HG02642 (cell line): ENCODE measurements around the gene PHF12.

ENCODE experiments used
- ATAC-seq: cut with Tn5 transposase; IDR thresholded peaks from one replicate; pipeline ENCODE4 v1.9.1; 2021; ENCODE audit warnings: mild to moderate bottlenecking; ENCODE audit not compliant: unreplicated experiment, poor library complexity

Gene PHF12

DNA sequence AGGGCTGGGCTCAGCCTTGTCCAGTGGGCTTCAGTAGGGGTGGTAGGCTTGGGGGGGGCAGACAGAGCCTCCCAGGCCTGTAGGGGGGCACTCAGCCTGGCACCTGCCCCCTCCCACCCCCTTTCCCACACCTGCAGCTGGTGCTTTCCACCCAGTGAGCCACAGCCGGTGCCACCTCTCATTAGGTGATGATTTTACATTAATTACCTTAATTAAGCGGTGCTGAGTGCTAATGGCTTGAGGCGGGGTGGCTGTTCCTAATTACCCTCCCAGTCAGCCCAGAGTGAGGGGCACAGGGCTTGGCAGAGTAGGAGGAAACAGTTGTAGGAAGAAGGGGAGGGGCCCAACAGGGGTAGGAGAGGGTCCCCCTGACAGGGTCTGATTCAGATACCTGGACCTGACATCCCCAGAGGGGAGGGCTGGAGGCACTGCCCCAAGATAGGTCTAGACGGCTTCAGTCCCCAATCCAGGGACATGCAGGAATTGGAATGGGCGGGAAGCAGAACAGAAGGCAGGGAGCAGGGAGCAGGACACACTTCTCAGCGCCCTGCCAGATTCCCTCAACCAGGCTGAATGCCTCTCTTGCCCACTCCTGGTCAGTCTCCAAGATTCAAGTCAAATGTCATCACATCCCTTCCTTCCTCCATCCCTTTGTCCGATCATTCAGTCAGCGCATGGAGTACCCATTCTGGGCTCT is 26.5 kb upstream of the PHF12 start:
- ATAC-seq, result no peak

GRCh38 chr17:28975646-28976045 is 24.3 kb upstream of the PHF12 start:
- no peak for ATAC-seq

- ATAC-seq, result no peak
Observed at GRCh38 chr17:28975031-28975430, 23.7 kb upstream of the PHF12 start.

DNA sequence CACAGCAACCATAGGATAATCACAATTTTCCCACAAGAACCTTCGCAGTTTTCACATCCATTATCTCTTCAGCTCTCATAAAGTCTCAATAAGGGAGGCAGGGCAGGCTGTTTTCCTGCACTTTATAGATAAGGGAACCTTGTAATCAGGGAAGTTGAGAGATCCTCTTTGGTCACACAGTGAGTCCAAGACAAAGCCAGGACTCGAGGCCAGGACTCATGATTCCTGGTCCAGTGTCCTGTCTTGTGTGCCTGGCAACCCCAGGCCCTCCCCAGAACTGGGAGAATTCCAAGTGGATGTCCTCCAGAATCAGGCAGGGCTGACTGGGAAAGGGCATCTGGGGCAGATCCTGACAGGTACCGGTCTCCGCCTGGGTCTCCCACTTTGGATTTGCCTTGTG is 23.1 kb upstream of the PHF12 start:
- no peak for ATAC-seq

- no peak for ATAC-seq
Observed at GRCh38 chr17:28973425-28973824, 22.1 kb upstream of the PHF12 start.

- no peak for ATAC-seq
Observed at GRCh38 chr17:28972437-28972836, 21.1 kb upstream of the PHF12 start.

- ATAC-seq, result no peak
Observed at GRCh38 chr17:28970879-28971278, 19.6 kb upstream of the PHF12 start.

- no peak for ATAC-seq
Observed at GRCh38 chr17:28969706-28970393, 18.5 kb upstream of the PHF12 start.

- no peak for ATAC-seq
Observed at GRCh38 chr17:28968914-28969295, 17.6 kb upstream of the PHF12 start.

GRCh38 chr17:28968231-28968913 is 17.1 kb upstream of the PHF12 start:
- ATAC-seq, result no peak

- no peak for ATAC-seq
Observed at GRCh38 chr17:28967221-28968135, 16.2 kb upstream of the PHF12 start.

DNA sequence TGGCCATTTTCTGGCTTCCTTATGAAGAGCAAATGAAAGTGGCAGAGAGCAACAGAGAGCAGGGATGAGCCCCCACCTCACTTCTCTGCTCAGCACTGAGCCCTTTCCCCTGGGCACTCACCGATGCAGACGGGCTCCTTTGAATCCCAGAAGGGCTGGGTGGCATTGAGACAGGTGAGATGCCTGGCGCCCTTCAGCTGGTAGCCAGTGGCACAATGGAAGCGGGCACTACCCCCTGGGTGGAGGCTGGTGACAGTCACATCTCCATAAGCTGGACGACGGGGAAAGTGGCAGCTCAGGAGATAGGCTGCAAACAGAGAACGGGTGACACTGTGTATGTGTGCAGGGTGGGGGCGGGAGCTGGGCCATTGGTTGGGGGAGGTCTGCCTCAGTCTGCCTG is 12.5 kb upstream of the PHF12 start:
- ATAC-seq, result no peak

DNA sequence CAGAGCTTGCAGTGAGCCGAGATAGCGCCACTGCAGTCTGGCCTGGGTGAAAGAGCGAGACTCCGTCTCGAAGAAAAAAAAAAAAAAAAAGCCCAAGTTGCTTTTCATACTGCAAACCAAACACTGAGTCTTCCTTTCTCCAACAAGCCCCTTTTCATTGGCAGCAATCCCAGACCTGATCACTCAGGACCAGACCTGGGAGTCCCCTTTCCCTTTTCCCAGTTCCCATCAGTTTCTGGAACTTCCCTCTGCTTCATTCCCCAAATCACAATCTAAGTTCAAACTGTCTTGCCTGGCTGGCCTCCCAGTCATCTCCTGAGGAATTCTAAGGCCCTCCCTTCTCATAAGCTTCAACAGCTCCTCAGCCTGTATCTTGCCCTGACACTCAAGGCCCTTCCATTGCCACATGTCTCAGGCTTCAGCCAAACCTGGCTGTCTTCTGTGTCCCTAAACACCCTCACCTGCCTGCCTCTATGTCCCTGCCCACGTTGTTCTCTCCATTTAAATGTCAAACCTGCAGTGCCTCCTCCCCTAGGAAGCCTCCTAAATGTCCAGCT is 11.8 kb upstream of the PHF12 start:
- no peak for ATAC-seq

DNA sequence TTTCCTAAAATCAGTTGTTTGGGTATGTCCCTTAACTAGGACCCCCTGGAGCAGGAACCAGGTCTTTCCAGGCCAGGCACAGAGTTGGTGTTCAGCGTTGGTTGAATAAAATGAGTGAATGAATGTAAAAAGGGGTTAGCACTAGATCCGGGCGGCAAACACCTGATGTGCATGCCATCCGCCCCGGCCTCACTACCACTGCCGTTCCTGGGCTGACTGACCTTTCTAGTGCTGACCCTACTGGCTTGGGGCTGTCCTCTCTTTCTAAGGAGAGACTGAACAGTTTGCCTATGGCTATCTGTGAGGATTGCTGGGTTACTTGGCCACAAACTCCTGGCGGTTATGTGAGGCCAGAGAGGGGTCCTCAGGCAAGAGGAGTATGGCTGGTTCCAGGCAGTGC is 10.1 kb upstream of the PHF12 start:
- ATAC-seq, result no peak

- ATAC-seq, result no peak
Observed at GRCh38 chr17:28960256-28961061, 9.1 kb upstream of the PHF12 start.

DNA sequence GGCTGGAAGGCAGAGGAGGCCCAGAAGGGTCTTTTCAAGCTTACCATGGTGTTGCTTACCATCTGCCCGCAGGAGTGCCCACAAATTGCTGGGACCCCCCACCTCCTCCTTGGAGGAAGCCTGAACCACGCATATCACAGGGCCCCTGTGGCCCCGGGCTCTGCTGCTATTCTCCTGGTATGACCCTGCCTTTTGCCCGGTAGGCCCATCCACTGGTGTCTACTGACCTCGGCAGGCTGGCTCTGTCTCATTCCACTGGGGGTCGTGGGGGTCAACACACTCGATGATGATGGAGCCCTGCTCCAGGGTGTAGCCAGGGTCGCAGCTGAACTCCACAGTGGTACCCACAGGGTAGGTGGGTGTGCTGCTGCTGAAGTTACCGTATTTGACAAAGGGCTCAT is 8.2 kb upstream of the PHF12 start:
- no peak for ATAC-seq

- no peak for ATAC-seq
Observed at GRCh38 chr17:28958820-28959455, 7.6 kb upstream of the PHF12 start.

DNA sequence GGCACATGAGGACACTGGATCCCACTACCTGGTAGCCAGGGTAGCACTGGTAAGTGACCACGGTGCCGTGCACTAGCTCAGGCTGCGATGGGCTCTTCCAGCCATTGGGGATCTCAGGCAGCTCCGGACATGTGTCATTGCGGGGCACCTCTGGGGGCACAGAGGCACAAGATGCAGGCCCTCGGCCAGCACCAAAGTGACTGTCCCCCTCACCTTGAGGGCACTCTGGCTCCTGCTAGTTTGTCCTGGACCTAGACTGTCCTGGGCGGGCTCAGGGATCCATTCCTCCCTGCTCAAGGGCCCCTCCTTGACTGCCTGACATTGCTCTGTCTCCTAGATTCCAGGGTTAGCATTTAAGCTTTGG is 6.7 kb upstream of the PHF12 start:
- no peak for ATAC-seq
